ENCODE data around the gene ARVCF. TPM values are rescaled to one million over a fixed set of nuclear protein-coding genes. Genes with fewer than 3 reads are reported as not detected.

The ARVCF gene
- polyA plus RNA-seq, 1 of the 3 experiments (the other 2 are of a cell fraction): 27.4 TPM

- Histone ChIP-seq H3K27ac (ENCODE audit: low read depth in 2 of 2, low read length in 1 of 2) (no peak overlapping the region), H3K79me2 (ENCODE audit: insufficient read depth) (peaks cover 20% of the 10 kb centered on the region), H3K4me3 (ENCODE audit: low read depth in 2 of 2, low read length in 1 of 2) (no peak overlapping the region), H3K9me3 (no peaks in the 10 kb centered on the region), H2AFZ (ENCODE audit: low read depth) (no peak overlapping the region), H3K27me3 (ENCODE audit: insufficient read depth) (no peaks in the 10 kb centered on the region), H3K9ac (no peak overlapping the region), H3K36me3 (replicated peaks in 1 of 2; ENCODE audit: control insufficient read depth in 1 of 2, insufficient read depth in 2 of 2, low read length in 1 of 2) (no peaks in the 10 kb centered on the region), H3F3A (replicated peaks; ENCODE audit: insufficient read depth) (peaks cover 5% of the 10 kb centered on the region), H3K4me1 (ENCODE audit: control insufficient read depth in 1 of 2, insufficient read depth in 2 of 2, low read depth in 1 of 2, low read length in 1 of 2) (peaks cover 0 to 47% of the 10 kb centered on the region in 2 experiments; a peak in 1 of 4 replicates), H3K9me2 (no peaks in the 10 kb centered on the region), H3K4me2 (no peak overlapping the region), H4K20me1 (ENCODE audit: insufficient read depth) (0 out of 2 replicates have a peak, but pooled peaks cover under 1% of the 10 kb centered on the region)
- POLR2A ChIA-PET: no interaction called here
- 49% methylated on average over 4 of the region's 5 CpGs for WGBS (ENCODE audit: low lambda C conversion rate)
- CTCF ChIA-PET: interaction anchor here (0.6 to 6.5 kb wide), 3 partner anchors 15 to 102 kb away, joined by 3 to 46 read pairs (median 3); no protein-coding TSS in a partner anchor
- no peak for TF ChIP-seq USF1 (IDR thresholded peaks at IDR 0.05; ENCODE audit: borderline replicate concordance, low read depth)
- no peak for TF ChIP-seq RFX5 (IDR thresholded peaks at IDR 0.05; ENCODE audit: low read length)
- TF ChIP-seq POLR2AphosphoS5 (IDR thresholded peaks at IDR 0.05; ENCODE audit: low read depth, low read length): no peak
- no peak for DNase-seq
Measured at GRCh38 chr22:20018001-20018400, 1.4 kb upstream of the ARVCF start.

- WGBS (ENCODE audit: low lambda C conversion rate): 82% methylated on average over 7 of the region's 9 CpGs
- POLR2A ChIA-PET: no interaction called here
- peak overlapping the region in 1 of 2 experiments; percentile 69; a peak in 1 of 4 replicates for H3K4me3 ChIP-seq (ENCODE audit: low read depth in 2 of 2, low read length in 1 of 2)
- TF ChIP-seq USF2 (IDR thresholded peaks at IDR 0.05; ENCODE audit: borderline replicate concordance, low read depth, low read length) (no peak), IRF3 (IDR thresholded peaks at IDR 0.05; ENCODE audit: low read depth, low read length) (no peak), GABPA (IDR thresholded peaks at IDR 0.05; ENCODE audit: low read depth) (no peak), FOSL2 (IDR thresholded peaks at IDR 0.05; ENCODE audit: borderline replicate concordance, low read depth) (no peak), FOXJ3 (CRISPR knock-in tag; IDR thresholded peaks at IDR 0.05) (no peak), NFIC (IDR thresholded peaks at IDR 0.05; ENCODE audit: borderline replicate concordance) (no peak), MEF2A (IDR thresholded peaks at IDR 0.05; ENCODE audit: borderline replicate concordance, low read depth) (no peak), POLR2AphosphoS5 (IDR thresholded peaks at IDR 0.05; ENCODE audit: low read depth, low read length) (no peak), JUND (IDR thresholded peaks at IDR 0.05) (no peak), SMC3 (IDR thresholded peaks at IDR 0.05; ENCODE audit: low read depth, low read length) (no peak), TEAD4 (IDR thresholded peaks at IDR 0.05; ENCODE audit: borderline replicate concordance, insufficient read depth) (no peak), RAD21 (IDR thresholded peaks at IDR 0.05; ENCODE audit: low read length) (no peak), CTCF (IDR thresholded peaks at IDR 0.05) (no peak)
- no peak overlapping the region for H3K9ac ChIP-seq
- no peaks in the 10 kb centered on the region for H3K27me3 ChIP-seq (ENCODE audit: insufficient read depth)
- no peak overlapping the region for H2AFZ ChIP-seq (ENCODE audit: low read depth)
- no peaks in the 10 kb centered on the region for H3K9me2 ChIP-seq
- peaks cover 5% of the 10 kb centered on the region for H3F3A ChIP-seq (replicated peaks; ENCODE audit: insufficient read depth)
- H3K27ac ChIP-seq (ENCODE audit: low read depth in 2 of 2, low read length in 1 of 2): no peak overlapping the region
- H3K4me1 ChIP-seq (ENCODE audit: control insufficient read depth in 1 of 2, insufficient read depth in 2 of 2, low read depth in 1 of 2, low read length in 1 of 2): peaks cover 0 to 51% of the 10 kb centered on the region in 2 experiments; a peak in 1 of 4 replicates
- no peak for DNase-seq
- H3K79me2 ChIP-seq (ENCODE audit: insufficient read depth): peaks cover 16% of the 10 kb centered on the region
- no peak overlapping the region for H3K4me2 ChIP-seq
- H4K20me1 ChIP-seq (ENCODE audit: insufficient read depth): no peaks in the 10 kb centered on the region
- CTCF ChIA-PET: interaction anchor here (0.6 to 6.5 kb wide), 3 partner anchors 37 to 103 kb away, joined by 3 to 46 read pairs (median 5); no protein-coding TSS in a partner anchor
- no peaks in the 10 kb centered on the region for H3K36me3 ChIP-seq (replicated peaks in 1 of 2; ENCODE audit: control insufficient read depth in 1 of 2, insufficient read depth in 2 of 2, low read length in 1 of 2)
- no peaks in the 10 kb centered on the region for H3K9me3 ChIP-seq
Measured at GRCh38 chr22:20017622-20017958, 967 bp upstream of the ARVCF start.

Data from SK-N-SH (cell line).